Naive thymus-derived CD8-positive, alpha-beta T cell (primary cell): ENCODE results near the gene TDO2. TPM values are rescaled to one million over a fixed set of nuclear protein-coding genes. Genes with fewer than 3 reads are reported as not detected.
"Not testable (repeated sequence)": the region's sequence is repeated elsewhere in the genome, so short reads cannot be mapped to it uniquely, and the experiment has no call there.

Experiments used
- ATAC-seq, 2 donors: fragments of 150-1000 bp; cut with Tn5 transposase in 1 of 2; sonication (Bioruptor Pico), chemical (Tn5 transposase) in 1 of 2; 1 replicate in 1 of 2; 2 replicates in 1 of 2; pipeline ENCODE4 v1.10.0; 2021; ENCODE audit warnings: mild to moderate bottlenecking in 2 of 2, moderate library complexity in 2 of 2
- POLR2A ChIA-PET: fragments of 350-600 bp; sonication (Branson Sonifier 250); formaldehyde crosslinking; loops from one replicate; lab custom pipeline; 2021; ENCODE audit warnings: antibody characterized with exemption; lab: Charles Lee
- DNase-seq, 10 donors: peaks; one replicate each; pipeline versions ENCODE4 v3.0.0 to v3.0.0-alpha.2; 2020 to 2022
- H3K27ac Mint-ChIP-seq, 10 donors: one replicate each; pipeline ENCODE4 v1.8.0; 2020 to 2022; ENCODE audit warnings: mild to moderate bottlenecking in 10 of 10, mixed read lengths in 10 of 10, moderate library complexity in 4 of 10, inconsistent platforms in 1 of 10
- H3K27me3 Mint-ChIP-seq, 5 donors: one replicate each; pipeline ENCODE4 v1.8.0; 2021 to 2022; ENCODE audit warnings: mixed read lengths in 5 of 5
- H3K36me3 Mint-ChIP-seq, 3 donors: one replicate each; pipeline ENCODE4 v1.8.0; 2020 to 2022; ENCODE audit warnings: mixed read lengths in 3 of 3, mild to moderate bottlenecking in 2 of 3, inconsistent platforms in 1 of 3
- H3K4me1 Mint-ChIP-seq, 4 donors: one replicate each; pipeline ENCODE4 v1.8.0; 2021 to 2022; ENCODE audit warnings: mixed read lengths in 4 of 4
- H3K4me3 Mint-ChIP-seq, 10 donors: one replicate each; pipeline ENCODE4 v1.8.0; 2020 to 2022; ENCODE audit warnings: mild to moderate bottlenecking in 10 of 10, mixed read lengths in 10 of 10, moderate library complexity in 6 of 10, inconsistent platforms in 1 of 10
- H3K9me3 Mint-ChIP-seq, 9 donors: one replicate each; pipeline ENCODE4 v1.8.0; 2020 to 2022; ENCODE audit warnings: mixed read lengths in 9 of 9, mild to moderate bottlenecking in 3 of 9, inconsistent platforms in 1 of 9, moderate library complexity in 1 of 9
- polyA plus RNA-seq, 3 donors: library from polyadenylated mRNA; unstranded; fragments of 300-500 nt; fragmentation: Illumina TruSeq; gene quantifications; one replicate each; pipeline ENCODE4 v1.2.3, GENCODE V29; 2021
- total RNA-seq, 8 experiments: library from RNA in 2 of 8; stranded (reverse) in 2 of 8; gene quantifications; one replicate each; pipeline ENCODE4 v1.2.3 and lab custom pipeline; 2021 to 2026

Gene TDO2
- total and polyA plus RNA-seq, 5 experiments from 2014 or later, result not detected

GRCh38 chr4:155889031-155889793 is 14.3 kb upstream of the TDO2 start:
- Mint-ChIP-seq H3K4me1 (no peaks in the 10 kb centered on the region), H3K4me3 (no peak overlapping the region), H3K27me3 (peaks cover 8 to 41% (median 25%) of the 10 kb centered on the region in 5 donors), H3K36me3 (peaks cover 0 to 9% (median 0%) of the 10 kb centered on the region in 3 donors), H3K9me3 (peaks cover 0 to 9% (median 0%) of the 10 kb centered on the region in 9 donors), H3K27ac (no peak overlapping the region)
- POLR2A ChIA-PET, result no interaction called here
- ATAC-seq (no peak), DNase-seq (no peak)

- peaks cover 8 to 42% (median 26%) of the 10 kb centered on the region in 5 donors for H3K27me3 Mint-ChIP-seq
- H3K4me1 Mint-ChIP-seq, result no peaks in the 10 kb centered on the region
- H3K36me3 Mint-ChIP-seq, result peaks cover 0 to 9% (median 0%) of the 10 kb centered on the region in 3 donors
- no peak overlapping the region for H3K27ac Mint-ChIP-seq
- H3K9me3 Mint-ChIP-seq, result peaks cover 0 to 11% (median 0%) of the 10 kb centered on the region in 9 donors
- no peak overlapping the region for H3K4me3 Mint-ChIP-seq
- ATAC-seq, result no peak
- DNase-seq, result no peak
- POLR2A ChIA-PET, result no interaction called here
These were observed 13.6 kb upstream of the TDO2 start for GRCh38 chr4:155889946-155890345.

- Mint-ChIP-seq H3K27me3 (peaks cover 8 to 42% (median 26%) of the 10 kb centered on the region in 5 donors), H3K4me1 (no peaks in the 10 kb centered on the region), H3K4me3 (no peak overlapping the region), H3K9me3 (peaks cover 0 to 13% (median 3%) of the 10 kb centered on the region in 9 donors), H3K36me3 (peaks cover 0 to 9% (median 0%) of the 10 kb centered on the region in 3 donors), H3K27ac (no peak overlapping the region)
- POLR2A ChIA-PET, result no interaction called here
- ATAC-seq (no peak), DNase-seq (no peak)
These were observed 12.4 kb upstream of the TDO2 start for GRCh38 chr4:155891058-155891457.

GRCh38 chr4:155898371-155898770 is 5.1 kb upstream of the TDO2 start:
- peaks cover 0 to 16% (median 6%) of the 10 kb centered on the region in 5 donors for H3K27me3 Mint-ChIP-seq

GRCh38 chr4:155899891-155900290 is 3.6 kb upstream of the TDO2 start:
- H3K9me3 Mint-ChIP-seq, result peaks cover 0 to 24% (median 12%) of the 10 kb centered on the region in 9 donors
- no peak for ATAC-seq
- POLR2A ChIA-PET, result no interaction called here
- H3K27ac Mint-ChIP-seq, result no peak overlapping the region
- no peaks in the 10 kb centered on the region for H3K4me1 Mint-ChIP-seq
- no peak overlapping the region for H3K4me3 Mint-ChIP-seq
- H3K36me3 Mint-ChIP-seq, result peaks cover 0 to 6% (median 0%) of the 10 kb centered on the region in 3 donors
- DNase-seq, result no peak
- H3K27me3 Mint-ChIP-seq, result peaks cover 0 to 6% (median 3%) of the 10 kb centered on the region in 5 donors

More at GRCh38 chr4:155898371-155898770, 5.1 kb upstream of the TDO2 start:
- H3K9me3 Mint-ChIP-seq, result peaks cover 0 to 25% (median 12%) of the 10 kb centered on the region in 9 donors
- DNase-seq, H3K4me3 Mint-ChIP-seq, H3K36me3 Mint-ChIP-seq, H3K27ac Mint-ChIP-seq, ATAC-seq, POLR2A ChIA-PET, H3K4me1 Mint-ChIP-seq: not testable (repeated sequence)

GRCh38 chr4:155900381-155900780 is 3.1 kb upstream of the TDO2 start:
- ATAC-seq, result no peak

GRCh38 chr4:155901013-155901412 is 2.5 kb upstream of the TDO2 start:
- no peaks in the 10 kb centered on the region for H3K4me1 Mint-ChIP-seq
- POLR2A ChIA-PET, result no interaction called here
- peaks cover 0 to 18% (median 11%) of the 10 kb centered on the region in 9 donors for H3K9me3 Mint-ChIP-seq
- ATAC-seq (no peak), DNase-seq (no peak)
- no peak overlapping the region for H3K4me3 Mint-ChIP-seq
- H3K27me3 Mint-ChIP-seq, result peaks cover 0 to 6% (median 3%) of the 10 kb centered on the region in 5 donors
- H3K27ac Mint-ChIP-seq, result no peak overlapping the region
- peaks cover 0 to 6% (median 0%) of the 10 kb centered on the region in 3 donors for H3K36me3 Mint-ChIP-seq

More at GRCh38 chr4:155900381-155900780, 3.1 kb upstream of the TDO2 start:
- H3K27ac Mint-ChIP-seq, result no peak overlapping the region
- peaks cover 0 to 6% (median 0%) of the 10 kb centered on the region in 3 donors for H3K36me3 Mint-ChIP-seq
- DNase-seq, result no peak
- H3K4me3 Mint-ChIP-seq, result no peak overlapping the region
- H3K9me3 Mint-ChIP-seq, result peaks cover 0 to 22% (median 12%) of the 10 kb centered on the region in 9 donors
- POLR2A ChIA-PET, result no interaction called here
- H3K4me1 Mint-ChIP-seq, result no peaks in the 10 kb centered on the region
- H3K27me3 Mint-ChIP-seq, result peaks cover 0 to 6% (median 3%) of the 10 kb centered on the region in 5 donors

- DNase-seq (no peak), ATAC-seq (no peak)
- H3K36me3 Mint-ChIP-seq, result no peaks in the 10 kb centered on the region
- POLR2A ChIA-PET, result no interaction called here
- H3K9me3 Mint-ChIP-seq, result no peaks in the 10 kb centered on the region
- peaks cover 3 to 13% (median 7%) of the 10 kb centered on the region in 5 donors for H3K27me3 Mint-ChIP-seq
- no peak overlapping the region for H3K4me3 Mint-ChIP-seq
- H3K27ac Mint-ChIP-seq, result no peak overlapping the region
- H3K4me1 Mint-ChIP-seq, result no peaks in the 10 kb centered on the region
These were observed 835 bp downstream of the TDO2 start for GRCh38 chr4:155904331-155904730.

- no peak for ATAC-seq
- Mint-ChIP-seq H3K9me3 (no peaks in the 10 kb centered on the region), H3K4me1 (no peaks in the 10 kb centered on the region), H3K27ac (no peak overlapping the region), H3K27me3 (peaks cover 3 to 23% (median 11%) of the 10 kb centered on the region in 5 donors), H3K36me3 (no peaks in the 10 kb centered on the region), H3K4me3 (no peak overlapping the region)
- POLR2A ChIA-PET, result no interaction called here
- DNase-seq, result no peak
These were observed 3.2 kb downstream of the TDO2 start for GRCh38 chr4:155906554-155907247.

- Mint-ChIP-seq H3K4me1 (no peaks in the 10 kb centered on the region), H3K27me3 (peaks cover under 1 to 27% (median 10%) of the 10 kb centered on the region in 5 donors), H3K4me3 (no peak overlapping the region), H3K27ac (no peak overlapping the region), H3K36me3 (no peaks in the 10 kb centered on the region), H3K9me3 (no peaks in the 10 kb centered on the region)
- ATAC-seq, result no peak
- DNase-seq, result no peak
- POLR2A ChIA-PET, result no interaction called here
These were observed 4.1 kb downstream of the TDO2 start for GRCh38 chr4:155907556-155907955.

GRCh38 chr4:155908187-155909139 is 5.0 kb downstream of the TDO2 start:
- Mint-ChIP-seq H3K36me3 (no peaks in the 10 kb centered on the region), H3K9me3 (no peaks in the 10 kb centered on the region), H3K4me3 (no peak overlapping the region), H3K4me1 (no peaks in the 10 kb centered on the region), H3K27me3 (peaks cover 0 to 36% (median 10%) of the 10 kb centered on the region in 5 donors), H3K27ac (no peak overlapping the region)
- no peak for DNase-seq
- no peak for ATAC-seq
- POLR2A ChIA-PET, result no interaction called here

- Mint-ChIP-seq H3K27me3 (peaks cover 0 to 36% (median 10%) of the 10 kb centered on the region in 5 donors), H3K4me1 (no peaks in the 10 kb centered on the region), H3K4me3 (no peak overlapping the region), H3K27ac (no peak overlapping the region), H3K9me3 (no peaks in the 10 kb centered on the region), H3K36me3 (no peaks in the 10 kb centered on the region)
- ATAC-seq, result no peak
- no peak for DNase-seq
- POLR2A ChIA-PET, result no interaction called here
These were observed 6.2 kb downstream of the TDO2 start for GRCh38 chr4:155909615-155910226.
